SU-DHL-6 (cell line): Measurements from ENCODE around the gene SKA1.

Source experiments
- CTCF ChIP-seq: fragments of 200-600 bp; sonication (generic); IDR thresholded peaks from one replicate; pipeline ENCODE4 v1.5.1; 2017; ENCODE audit warnings: antibody characterized with exemption, mild to moderate bottlenecking, low read length, moderate library complexity; ENCODE audit not compliant: insufficient read depth, poor library complexity, severe bottlenecking
- EZH2phosphoT487 ChIP-seq: fragments of 200-600 bp; sonication (generic), shearing (Covaris generic); conservative IDR thresholded peaks from 2 replicates; pipeline ENCODE4 v1.6.1; 2018; ENCODE audit warnings: mild to moderate bottlenecking, antibody characterized with exemption, low read length, moderate library complexity, mixed read lengths

- TF ChIP-seq CTCF: no peak
- no peak for TF ChIP-seq EZH2phosphoT487
Observed at GRCh38 chr18:50422286-50422898, 47.5 kb downstream of the SKA1 start.
